CD4-positive, alpha-beta T cell (primary cell): ENCODE measurements around the gene IFITM5. TPM values are rescaled to one million over a fixed set of nuclear protein-coding genes. Genes with fewer than 3 reads are reported as not detected.
A peak's percentile ranks its signal among the peaks of the same experiment; 100 is the strongest.

Source experiments
- ATAC-seq: fragments of 200-7000 bp; cut with Tn5 transposase; one replicate; pipeline ENCODE4 v1.10.0; 2022; ENCODE audit warnings: mild to moderate bottlenecking; ENCODE audit not compliant: poor library complexity
- CTCF ChIA-PET: fragments of 350-600 bp; sonication (Branson Sonifier 250); formaldehyde crosslinking; loops from one replicate; lab custom pipeline; 2021; ENCODE audit warnings: antibody characterized with exemption, inconsistent platforms; lab: Charles Lee
- POLR2A ChIA-PET: fragments of 350-600 bp; sonication (Branson Sonifier 250); formaldehyde crosslinking; loops from one replicate; lab custom pipeline; 2021; ENCODE audit warnings: antibody characterized with exemption, inconsistent platforms; lab: Charles Lee
- DNase-seq, 14 experiments: peaks; one replicate each; pipeline ENCODE4 v3.0.0-alpha.2; 2013 to 2020; ENCODE audit warnings: mixed read lengths in 2 of 14
- H3K27ac ChIP-seq, 2 donors: one replicate each; pipeline versions ENCODE4 v1.5.1 to v1.7.0; 2013; ENCODE audit warnings: low read length in 2 of 2, low read depth in 1 of 2, mild to moderate bottlenecking in 1 of 2
- H3K27me3 ChIP-seq, 2 experiments: 1 replicate in 1 of 2; 2 replicates in 1 of 2; pipeline versions ENCODE4 v1.6.1 to v1.7.0; 2013; ENCODE audit warnings: low read length in 2 of 2, control low read depth in 1 of 2, mild to moderate bottlenecking in 1 of 2, moderate library complexity in 1 of 2; ENCODE audit not compliant: insufficient read depth in 2 of 2, control insufficient read depth in 1 of 2
- H3K36me3 ChIP-seq: one replicate; pipeline ENCODE4 v1.6.1; 2013; ENCODE audit warnings: low read length, control low read depth; ENCODE audit not compliant: insufficient read depth
- H3K4me1 ChIP-seq: one replicate; pipeline ENCODE4 v1.6.1; 2013; ENCODE audit warnings: low read length, control low read depth; ENCODE audit not compliant: insufficient read depth
- H3K4me3 ChIP-seq: one replicate; pipeline ENCODE4 v1.5.1; 2013; ENCODE audit warnings: mild to moderate bottlenecking, low read length, moderate library complexity
- H3K9me3 ChIP-seq, 2 experiments: 1 replicate in 1 of 2; 2 replicates in 1 of 2; pipeline versions ENCODE4 v1.6.1 to v1.7.0; 2013; ENCODE audit warnings: low read length in 2 of 2, mild to moderate bottlenecking in 2 of 2, control low read depth in 1 of 2, moderate library complexity in 1 of 2; ENCODE audit not compliant: control insufficient read depth in 1 of 2, insufficient read depth in 1 of 2
- H3K27ac Mint-ChIP-seq: one replicate; pipeline ENCODE4 v1.8.0; 2020; ENCODE audit warnings: mixed read lengths
- H3K27me3 Mint-ChIP-seq: one replicate; pipeline ENCODE4 v1.8.0; 2021; ENCODE audit warnings: mixed read lengths
- H3K36me3 Mint-ChIP-seq: one replicate; pipeline ENCODE4 v1.8.0; 2021; ENCODE audit warnings: low read depth, mixed read lengths
- H3K4me1 Mint-ChIP-seq: one replicate; pipeline ENCODE4 v1.8.0; 2021; ENCODE audit warnings: low read depth, mixed read lengths
- H3K4me3 Mint-ChIP-seq: one replicate; pipeline ENCODE4 v1.8.0; 2020; ENCODE audit warnings: mild to moderate bottlenecking, mixed read lengths
- H3K9me3 Mint-ChIP-seq: one replicate; pipeline ENCODE4 v1.8.0; 2020; ENCODE audit warnings: mixed read lengths
- CTCF ChIP-seq: fragments of 200-600 bp; IDR thresholded peaks from one replicate; pipeline ENCODE4 v1.8.0; 2022; ENCODE audit warnings: antibody characterized with exemption, mild to moderate bottlenecking
- intact Hi-C, 2 experiments: fragments of 100-400 bp; cut with DNase I in 1 of 2; cut with micrococcal nuclease in 1 of 2; formaldehyde crosslinking; loops; one replicate each; pipeline versions ENCODE4 v1.15.1 to v1.9.0; 2023 to 2025; cut with DNase I, micrococcal nuclease
- total RNA-seq, 174 experiments: library from RNA in 2 of 174; stranded (reverse) in 2 of 174; gene quantifications; one replicate each; pipeline ENCODE4 v1.2.3 and lab custom pipeline; 2021 to 2026

The IFITM5 gene
- total RNA-seq, 2 experiments from 2014 or later = not detected

GRCh38 chr11:331358-332060, 32.2 kb upstream of the IFITM5 start:
- no peaks in the 10 kb centered on the region for H3K9me3 Mint-ChIP-seq
- H3K27ac Mint-ChIP-seq = no peak overlapping the region
- DNase-seq = no peak
- no peak for ATAC-seq
- Histone ChIP-seq H3K4me3 (no peak overlapping the region), H3K9me3 (no peaks in the 10 kb centered on the region), H3K4me1 (peaks cover 62% of the 10 kb centered on the region), H3K27ac (no peak overlapping the region), H3K27me3 (no peaks in the 10 kb centered on the region), H3K36me3 (no peaks in the 10 kb centered on the region)
- CTCF ChIA-PET = interaction anchor here (1.4 to 1.5 kb wide), 2 partner anchors 26 to 81 kb away, joined by 4 to 6 read pairs; no protein-coding TSS in a partner anchor
- no peaks in the 10 kb centered on the region for H3K36me3 Mint-ChIP-seq
- no peaks in the 10 kb centered on the region for H3K27me3 Mint-ChIP-seq
- intact Hi-C loops = no loop called here
- H3K4me3 Mint-ChIP-seq = peak overlapping the region; percentile 68
- peaks cover 66% of the 10 kb centered on the region for H3K4me1 Mint-ChIP-seq
- POLR2A ChIA-PET = interaction anchor here (0.6 to 3.6 kb wide), 5 partner anchors 15 to 135 kb away, joined by 3 to 17 read pairs (median 4); partner anchors contain the start of genes BET1L and RIC8A
- no peak for TF ChIP-seq CTCF

- DNase-seq (peak in 1 of 14 experiments; percentile 58), ATAC-seq (no peak)
- peak overlapping the region; percentile 68 for H3K4me3 Mint-ChIP-seq
- no peak for TF ChIP-seq CTCF
- no peaks in the 10 kb centered on the region for H3K27me3 ChIP-seq
- H3K4me1 ChIP-seq = peaks cover 62% of the 10 kb centered on the region
- H3K4me1 Mint-ChIP-seq = peaks cover 66% of the 10 kb centered on the region
- no peaks in the 10 kb centered on the region for H3K9me3 ChIP-seq
- H3K27me3 Mint-ChIP-seq = no peaks in the 10 kb centered on the region
- no peak overlapping the region for H3K27ac ChIP-seq
- H3K27ac Mint-ChIP-seq = peak overlapping the region; percentile 32
- H3K9me3 Mint-ChIP-seq = no peaks in the 10 kb centered on the region
- H3K4me3 ChIP-seq = no peak overlapping the region
- ChIA-PET POLR2A (interaction anchor here (0.6 to 3.6 kb wide), 6 partner anchors 9 to 123 kb away, joined by 3 to 17 read pairs (median 4); partner anchors contain the start of genes BET1L and RIC8A), CTCF (interaction anchor here (1.4 to 1.5 kb wide), 2 partner anchors 26 to 80 kb away, joined by 4 to 6 read pairs; no protein-coding TSS in a partner anchor)
- H3K36me3 ChIP-seq = no peaks in the 10 kb centered on the region
- intact Hi-C loops = no loop called here
- no peaks in the 10 kb centered on the region for H3K36me3 Mint-ChIP-seq
Observed at GRCh38 chr11:330694-331357, 31.5 kb upstream of the IFITM5 start.

GRCh38 chr11:330307-330693, 31.0 kb upstream of the IFITM5 start:
- peaks cover 64% of the 10 kb centered on the region for H3K4me1 ChIP-seq
- POLR2A ChIA-PET = interaction anchor here (0.9 to 3.6 kb wide), 5 partner anchors 10 to 123 kb away, joined by 3 to 17 read pairs (median 4); partner anchors contain the start of genes BET1L and RIC8A

More at GRCh38 chr11:330307-330693, 31.0 kb upstream of the IFITM5 start:
- Mint-ChIP-seq H3K27me3 (no peaks in the 10 kb centered on the region), H3K36me3 (no peaks in the 10 kb centered on the region), H3K4me3 (no peak overlapping the region), H3K9me3 (no peaks in the 10 kb centered on the region), H3K4me1 (peaks cover 65% of the 10 kb centered on the region), H3K27ac (peak overlapping the region; percentile 32)
- Histone ChIP-seq H3K4me3 (no peak overlapping the region), H3K27ac (no peak overlapping the region), H3K27me3 (no peaks in the 10 kb centered on the region), H3K36me3 (no peaks in the 10 kb centered on the region), H3K9me3 (no peaks in the 10 kb centered on the region)
- intact Hi-C loops = no loop called here
- DNase-seq = no peak
- TF ChIP-seq CTCF = no peak
- CTCF ChIA-PET = interaction anchor here (1.4 to 1.5 kb wide), 2 partner anchors 25 to 80 kb away, joined by 4 to 6 read pairs; no protein-coding TSS in a partner anchor
- no peak for ATAC-seq
